GM12801 (cell line): ENCODE measurements around the gene LYPD6.

ENCODE experiments used
- TF ChIP-seq, protein P1 (sequence below): IDR thresholded peaks from one replicate; pipeline ENCODE4 v1.5.1; 2011; ENCODE audit warnings: control low read depth; ENCODE audit not compliant: insufficient read length; ENCODE audit errors: extremely low read depth

Gene LYPD6

DNA sequence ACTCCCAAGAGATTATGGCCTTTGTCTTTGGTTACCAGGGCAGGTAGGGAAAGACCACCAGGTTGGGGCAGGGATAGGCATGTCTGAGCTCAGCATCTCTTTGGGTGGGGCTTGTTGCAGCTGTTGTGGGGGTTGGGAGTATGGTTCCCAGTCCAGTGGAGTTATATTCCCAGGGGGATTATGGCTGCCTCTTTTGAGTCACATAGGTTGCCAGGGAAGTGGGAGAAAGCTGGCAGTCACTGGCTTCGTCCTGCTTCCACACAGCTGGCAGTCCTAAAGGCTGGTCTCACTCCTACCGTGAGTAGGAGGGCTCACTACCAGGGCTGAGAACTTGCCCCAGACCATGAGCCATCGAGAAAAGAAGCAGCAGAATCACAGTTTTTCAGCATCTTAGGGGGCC lies 79.1 kb downstream of the LYPD6 start:
- TF ChIP-seq, protein P1, sequence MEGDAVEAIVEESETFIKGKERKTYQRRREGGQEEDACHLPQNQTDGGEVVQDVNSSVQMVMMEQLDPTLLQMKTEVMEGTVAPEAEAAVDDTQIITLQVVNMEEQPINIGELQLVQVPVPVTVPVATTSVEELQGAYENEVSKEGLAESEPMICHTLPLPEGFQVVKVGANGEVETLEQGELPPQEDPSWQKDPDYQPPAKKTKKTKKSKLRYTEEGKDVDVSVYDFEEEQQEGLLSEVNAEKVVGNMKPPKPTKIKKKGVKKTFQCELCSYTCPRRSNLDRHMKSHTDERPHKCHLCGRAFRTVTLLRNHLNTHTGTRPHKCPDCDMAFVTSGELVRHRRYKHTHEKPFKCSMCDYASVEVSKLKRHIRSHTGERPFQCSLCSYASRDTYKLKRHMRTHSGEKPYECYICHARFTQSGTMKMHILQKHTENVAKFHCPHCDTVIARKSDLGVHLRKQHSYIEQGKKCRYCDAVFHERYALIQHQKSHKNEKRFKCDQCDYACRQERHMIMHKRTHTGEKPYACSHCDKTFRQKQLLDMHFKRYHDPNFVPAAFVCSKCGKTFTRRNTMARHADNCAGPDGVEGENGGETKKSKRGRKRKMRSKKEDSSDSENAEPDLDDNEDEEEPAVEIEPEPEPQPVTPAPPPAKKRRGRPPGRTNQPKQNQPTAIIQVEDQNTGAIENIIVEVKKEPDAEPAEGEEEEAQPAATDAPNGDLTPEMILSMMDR, result no peak

DNA sequence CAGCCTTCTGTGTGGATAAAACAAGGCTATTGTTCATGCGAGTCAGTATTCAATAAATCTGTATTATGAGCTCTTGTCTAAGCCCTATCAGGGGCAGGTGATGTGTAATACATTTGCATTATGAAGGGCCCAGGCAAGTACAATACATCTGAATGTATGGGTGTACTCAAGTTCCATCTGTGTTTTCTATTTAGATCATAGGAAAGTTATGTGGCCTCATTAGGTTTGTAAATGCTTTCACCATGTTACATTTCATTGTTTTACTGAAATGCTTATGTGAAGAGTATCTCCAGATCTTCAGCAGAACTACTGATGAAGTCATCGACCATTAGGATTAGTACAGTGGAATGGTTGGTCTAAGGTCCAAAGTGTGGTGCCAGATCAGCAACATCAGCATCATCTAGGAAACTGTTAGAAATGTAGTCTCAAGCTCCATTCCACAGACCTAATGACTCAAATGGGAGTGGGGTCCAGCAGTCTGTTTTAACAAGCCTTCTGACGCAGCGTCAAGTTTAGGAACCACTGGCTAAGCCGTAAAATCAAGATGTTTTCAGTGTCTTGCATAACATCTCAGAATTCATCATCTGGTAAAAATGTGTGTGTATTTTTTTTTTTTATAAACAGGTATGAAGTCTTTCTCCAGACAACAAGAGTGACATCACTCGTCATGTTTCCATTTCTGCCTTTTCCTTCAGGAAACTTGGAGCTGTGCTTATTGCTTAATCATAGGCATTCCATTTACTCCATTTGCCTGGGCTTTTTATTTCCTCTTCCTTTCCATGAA lies 80.5 kb downstream of the LYPD6 start:
- TF ChIP-seq, protein P1, result no peak

DNA sequence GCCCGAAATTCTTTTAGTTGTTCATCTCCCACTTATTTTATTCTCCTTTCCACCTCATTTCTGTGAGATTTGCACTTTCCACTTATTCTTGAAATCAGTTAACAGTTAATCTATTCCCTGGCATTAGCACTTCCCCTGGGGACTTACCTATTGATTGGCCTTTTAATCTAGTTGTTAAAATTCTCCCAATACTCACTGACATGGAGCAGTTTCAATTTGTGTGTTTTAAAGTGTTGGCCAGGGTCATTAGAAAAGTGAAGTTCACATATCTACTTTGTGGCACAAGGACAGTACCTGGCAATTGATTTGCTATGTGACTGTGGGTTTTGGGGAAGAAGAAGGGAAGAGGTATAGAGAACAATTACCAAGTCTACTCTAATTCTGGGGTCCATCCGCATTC lies 83.1 kb downstream of the LYPD6 start:
- TF ChIP-seq, protein P1, result no peak

DNA sequence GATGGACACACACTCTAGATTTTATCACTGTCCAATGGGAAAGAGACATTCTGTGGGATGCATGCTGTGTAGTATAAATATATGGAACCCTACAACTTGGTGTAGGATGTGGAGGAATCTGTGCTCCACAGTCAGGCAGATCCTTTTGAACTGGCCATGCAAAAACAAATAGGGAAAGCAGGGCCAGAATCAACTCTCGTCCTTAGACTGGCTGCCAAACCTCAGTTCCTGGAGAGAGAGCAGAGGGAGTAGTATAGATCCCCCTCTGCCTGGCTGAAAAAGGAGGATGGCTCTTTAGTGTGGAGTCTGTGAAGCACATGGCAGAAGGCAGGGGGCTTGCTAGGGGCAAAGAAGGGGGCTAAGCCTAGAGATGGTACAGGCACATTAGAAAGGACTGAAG lies 84.7 kb downstream of the LYPD6 start:
- TF ChIP-seq, protein P1, result no peak

DNA sequence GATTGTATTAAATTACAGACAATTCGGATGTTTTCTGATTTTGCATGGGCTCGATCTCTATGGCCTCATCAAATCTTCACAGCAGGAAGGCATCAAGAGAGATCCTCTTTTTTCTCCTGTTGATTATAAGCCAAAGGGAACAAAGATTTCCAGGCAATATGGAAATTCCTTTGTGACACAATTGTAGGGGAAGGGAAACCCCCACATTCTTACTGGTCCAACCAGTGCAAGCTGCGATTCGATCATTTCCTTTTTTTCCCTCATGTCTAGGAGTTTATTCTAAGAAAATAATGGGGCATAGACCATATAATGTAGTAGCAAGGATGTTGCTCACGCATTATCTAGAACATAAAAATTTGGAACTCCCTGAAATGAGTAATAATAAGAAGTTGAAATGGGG lies 87.7 kb downstream of the LYPD6 start:
- TF ChIP-seq, protein P1, result no peak

DNA sequence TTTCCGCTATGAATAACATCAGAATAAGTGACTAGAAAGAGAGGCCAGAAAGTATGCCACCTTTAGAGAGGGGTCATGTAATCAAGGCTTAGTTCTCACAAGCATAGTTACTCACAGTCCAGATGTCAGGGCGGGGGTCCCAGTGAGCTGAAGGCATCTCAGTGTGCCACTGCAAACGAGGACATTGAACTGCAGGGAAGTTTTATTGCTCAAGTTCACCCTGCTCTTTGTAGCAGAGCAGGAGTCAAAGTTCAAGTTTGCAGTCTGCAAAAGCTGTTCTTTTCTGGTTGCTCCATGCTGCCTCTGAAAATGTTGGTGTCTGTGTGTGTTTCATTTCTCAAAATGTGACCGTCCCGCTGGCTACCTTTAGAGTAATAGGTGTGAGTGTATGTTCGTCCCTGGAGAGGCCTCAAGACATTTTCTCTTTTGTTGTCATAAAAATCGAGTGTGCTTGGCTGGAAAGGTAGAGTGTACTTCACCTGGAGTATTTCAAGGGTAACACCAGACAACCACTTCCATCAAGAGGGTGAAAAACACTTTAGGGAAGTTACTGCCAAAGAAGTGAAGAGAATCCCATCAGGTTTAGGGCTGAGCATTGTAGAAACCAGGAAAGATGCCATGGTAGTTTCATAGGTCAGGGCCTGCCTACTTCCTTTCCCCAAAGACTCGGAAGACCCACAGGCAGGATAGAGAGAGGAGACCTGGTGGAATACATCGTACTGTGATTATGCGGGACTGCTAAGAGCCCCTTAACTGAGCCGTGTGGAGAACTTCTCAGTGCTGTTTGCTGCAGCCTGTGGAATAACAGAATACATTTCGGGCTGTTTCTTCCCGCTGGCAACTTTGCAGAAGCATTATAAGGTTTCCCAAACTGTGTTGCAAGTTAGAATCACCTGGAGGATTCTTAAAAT lies 89.9 kb downstream of the LYPD6 start:
- TF ChIP-seq, protein P1, result no peak

DNA sequence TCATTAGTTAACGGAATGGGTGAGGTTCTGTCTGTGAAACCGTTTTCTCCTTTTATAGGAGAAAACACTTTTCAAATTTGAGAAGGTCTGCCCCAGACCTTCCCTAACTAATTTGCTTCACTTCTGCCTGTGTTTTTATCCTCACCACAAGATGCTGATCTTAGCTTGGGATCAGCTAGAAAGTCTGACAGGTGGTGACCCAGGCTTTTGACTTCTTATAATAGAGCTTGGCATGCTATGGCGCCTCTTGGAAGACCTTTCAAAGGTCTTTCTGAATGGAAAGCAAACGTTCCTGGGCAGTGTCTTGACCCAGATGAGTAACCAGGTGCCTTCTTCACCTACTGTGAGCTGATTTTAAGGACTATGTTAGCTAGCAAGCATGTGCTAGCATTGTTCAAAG lies 91.4 kb downstream of the LYPD6 start:
- TF ChIP-seq, protein P1, result no peak
